ENCODE data around the gene NME9.

GRCh38 chr3:138373087-138373735 lies 43.6 kb upstream of the NME9 start:
- no peak for TF ChIP-seq ATF7 (IDR thresholded peaks at IDR 0.05; ENCODE audit: low read depth)
- no peak for TF ChIP-seq CTCF (IDR thresholded peaks at IDR 0.05 in 2 of 3, conservative IDR thresholded peaks at IDR 0.05 in 1 of 3; ENCODE audit: control insufficient read depth in 2 of 3, extremely low read depth in 1 of 3, insufficient read depth in 1 of 3, low read depth in 3 of 3, low read length in 3 of 3)
- TF ChIP-seq POLR2A (IDR thresholded peaks at IDR 0.05; ENCODE audit: low read depth, low read length): no peak
- no peak for TF ChIP-seq FOXM1 (IDR thresholded peaks at IDR 0.05; ENCODE audit: low read depth, low read length)
- no peak for TF ChIP-seq SMC3 (IDR thresholded peaks at IDR 0.05; ENCODE audit: borderline replicate concordance, low read length)
- TF ChIP-seq TAF1 (IDR thresholded peaks at IDR 0.05; ENCODE audit: borderline replicate concordance, low read depth, low read length): no peak
- no peak for TF ChIP-seq PAX5 (IDR thresholded peaks at IDR 0.05; ENCODE audit: borderline replicate concordance, low read depth, low read length)
- no peak for TF ChIP-seq ZZZ3 (IDR thresholded peaks at IDR 0.05; ENCODE audit: control insufficient read depth, insufficient read length, low read depth)
- TF ChIP-seq MXI1 (IDR thresholded peaks at IDR 0.05; ENCODE audit: low read depth, low read length): no peak
- no peak for TF ChIP-seq E2F8 (IDR thresholded peaks at IDR 0.05; ENCODE audit: low read depth, partially characterized antibody)
- TF ChIP-seq BACH1 (IDR thresholded peaks at IDR 0.05; ENCODE audit: borderline replicate concordance): no peak
- TF ChIP-seq NFIC (IDR thresholded peaks at IDR 0.05; ENCODE audit: low read depth, low read length): no peak
- no peak for TF ChIP-seq TBL1XR1 (IDR thresholded peaks at IDR 0.05; ENCODE audit: low read depth, low read length)
- TF ChIP-seq ATF2 (IDR thresholded peaks at IDR 0.05; ENCODE audit: low read length): no peak

All from GM12878 (cell line).